IMR-90 (cell line): ENCODE measurements around the gene MICOS13. TPM values are rescaled to one million over a fixed set of nuclear protein-coding genes. Genes with fewer than 3 reads are reported as not detected.

ENCODE experiments used
- ATAC-seq: fragments of 200-7000 bp; cut with Tn5 transposase; 2 replicates; pipeline ENCODE4 v1.9.1; 2020; ENCODE audit warnings: low read depth, mild to moderate bottlenecking, moderate library complexity
- BruUV-seq: library from RNA; stranded (reverse); fragments of 400-500 nt; replicated peaks from 2 replicates; lab custom pipeline; 2021; lab: Mats Ljungman, UMichigan
- CTCF ChIA-PET: fragments of 300-600 bp; formaldehyde crosslinking; extraction: SDS; loops from one replicate; lab custom pipeline; 2021; ENCODE audit warnings: antibody characterized with exemption; lab: Yijun Ruan, JAX
- POLR2A ChIA-PET: fragments of 300-600 bp; sonication (Branson Sonifier 250); formaldehyde crosslinking; loops from one replicate; lab custom pipeline; 2022; ENCODE audit warnings: antibody characterized with exemption; ENCODE audit not compliant: unreplicated experiment; lab: Charles Lee
- DNase-seq: peaks from one replicate; pipeline ENCODE4 v3.0.0; 2013
- H2AFZ ChIP-seq: replicated peaks from 2 replicates; pipeline ENCODE3; 2013; ENCODE audit warnings: low read length, mild to moderate bottlenecking; ENCODE audit not compliant: poor library complexity
- H2AK5ac ChIP-seq: 2 replicates; pipeline ENCODE4 v1.6.1; 2013; ENCODE audit warnings: low read depth, low read length, inconsistent platforms
- H2AK9ac ChIP-seq: replicated peaks from 2 replicates; pipeline ENCODE3; 2013; ENCODE audit warnings: mild to moderate bottlenecking, low read depth, low read length, moderate library complexity; ENCODE audit not compliant: poor library complexity
- H2BK120ac ChIP-seq: 2 replicates; pipeline ENCODE4 v1.6.1; 2013; ENCODE audit warnings: low read depth, low read length, inconsistent platforms
- H2BK15ac ChIP-seq: 3 replicates; pipeline ENCODE4 v1.6.1; 2013; ENCODE audit warnings: low read depth, low read length, inconsistent platforms
- H2BK20ac ChIP-seq: 2 replicates; pipeline ENCODE4 v1.6.1; 2013; ENCODE audit warnings: low read depth, mild to moderate bottlenecking, inconsistent platforms, low read length, moderate library complexity
- H2BK5ac ChIP-seq: 2 replicates; pipeline ENCODE4 v1.6.1; 2013; ENCODE audit warnings: mild to moderate bottlenecking, low read depth, low read length, inconsistent platforms; ENCODE audit not compliant: poor library complexity, severe bottlenecking
- H3K14ac ChIP-seq: replicated peaks from 2 replicates; pipeline ENCODE4 v1.6.1; 2013; ENCODE audit warnings: low read depth, low read length, inconsistent platforms
- H3K18ac ChIP-seq: 2 replicates; pipeline ENCODE4 v1.6.1; 2013; ENCODE audit warnings: low read depth, low read length, control low read depth
- H3K23ac ChIP-seq: 2 replicates; pipeline ENCODE4 v1.6.1; 2013; ENCODE audit warnings: low read depth, low read length, inconsistent platforms
- H3K27ac ChIP-seq: 2 replicates; pipeline ENCODE4 v1.5.1; 2013; ENCODE audit warnings: mild to moderate bottlenecking, control low read depth, low read length; ENCODE audit not compliant: insufficient read depth
- H3K27me3 ChIP-seq: 2 replicates; pipeline ENCODE4 v1.6.1; 2013; ENCODE audit warnings: low read length; ENCODE audit not compliant: control insufficient read depth, insufficient read depth
- H3K36me3 ChIP-seq: 2 replicates; pipeline ENCODE4 v1.6.1; 2013; ENCODE audit warnings: low read length, mixed read lengths; ENCODE audit not compliant: control insufficient read depth, insufficient read depth
- H3K4ac ChIP-seq: 2 replicates; pipeline ENCODE4 v1.6.1; 2013; ENCODE audit warnings: low read depth, low read length, inconsistent platforms
- H3K4me1 ChIP-seq: 2 replicates; pipeline ENCODE4 v1.6.1; 2013; ENCODE audit warnings: low read length, mixed read lengths; ENCODE audit not compliant: control insufficient read depth, insufficient read depth
- H3K4me2 ChIP-seq: 2 replicates; pipeline ENCODE4 v1.6.1; 2013; ENCODE audit warnings: low read depth, mild to moderate bottlenecking, control low read depth, low read length, moderate library complexity
- H3K4me3 ChIP-seq: 2 replicates; pipeline ENCODE4 v1.5.1; 2013; ENCODE audit warnings: low read depth, mild to moderate bottlenecking, control low read depth, low read length, moderate library complexity; ENCODE audit not compliant: insufficient read depth
- H3K56ac ChIP-seq: 2 replicates; pipeline ENCODE4 v1.6.1; 2013; ENCODE audit warnings: low read length, inconsistent platforms; ENCODE audit not compliant: insufficient read depth; ENCODE audit errors: extremely low read depth
- H3K79me1 ChIP-seq, 2 experiments: 2 replicates each; pipeline ENCODE4 v1.6.1; 2013; ENCODE audit warnings: low read length in 2 of 2, inconsistent platforms in 1 of 2, low read depth in 1 of 2
- H3K9ac ChIP-seq: 2 replicates; pipeline ENCODE4 v1.6.1; 2013; ENCODE audit warnings: low read depth, low read length, control low read depth
- H3K9me1 ChIP-seq: 2 replicates; pipeline ENCODE4 v1.6.1; 2013; ENCODE audit warnings: low read length, inconsistent platforms; ENCODE audit not compliant: insufficient read depth
- H3K9me3 ChIP-seq: 2 replicates; pipeline ENCODE4 v1.6.1; 2013; ENCODE audit warnings: low read length; ENCODE audit not compliant: control insufficient read depth, insufficient read depth
- H4K20me1 ChIP-seq: 2 replicates; pipeline ENCODE4 v1.6.1; 2013; ENCODE audit warnings: low read length, inconsistent platforms; ENCODE audit not compliant: insufficient read depth
- H4K5ac ChIP-seq: 2 replicates; pipeline ENCODE4 v1.6.1; 2013; ENCODE audit warnings: mild to moderate bottlenecking, low read depth, low read length, control low read depth
- H4K8ac ChIP-seq, 2 experiments: 2 replicates each; pipeline ENCODE4 v1.6.1; 2013; ENCODE audit warnings: low read depth in 2 of 2, low read length in 2 of 2, control low read depth in 1 of 2, inconsistent platforms in 1 of 2
- H4K91ac ChIP-seq: 2 replicates; pipeline ENCODE4 v1.6.1; 2013; ENCODE audit warnings: low read depth, low read length, inconsistent platforms; ENCODE audit not compliant: insufficient read depth
- BHLHE40 ChIP-seq: fragments of 150-350 bp; IDR thresholded peaks from 2 replicates; pipeline ENCODE4 v1.6.1; 2016; ENCODE audit warnings: mild to moderate bottlenecking, low read depth, low read length
- CEBPB ChIP-seq: IDR thresholded peaks from 2 replicates; pipeline ENCODE4 v1.6.1; 2012; ENCODE audit warnings: low read depth, low read length, improper control_type of control experiment
- CHD1 ChIP-seq: IDR thresholded peaks from 2 replicates; pipeline ENCODE4 v1.6.1; 2012; ENCODE audit warnings: low read depth, low read length, improper control_type of control experiment
- CTCF ChIP-seq: conservative IDR thresholded peaks from 2 replicates; pipeline ENCODE4 v1.5.1; 2012; ENCODE audit warnings: mild to moderate bottlenecking, low read depth, low read length, improper control_type of control experiment
- FOS ChIP-seq: fragments of 150-350 bp; IDR thresholded peaks from 2 replicates; pipeline ENCODE4 v1.6.1; 2016; ENCODE audit warnings: low read depth, low read length
- MAFK ChIP-seq: IDR thresholded peaks from 2 replicates; pipeline ENCODE4 v1.6.1; 2012; ENCODE audit warnings: low read depth, low read length, improper control_type of control experiment
- MAZ ChIP-seq: IDR thresholded peaks from 2 replicates; pipeline ENCODE4 v1.6.1; 2012; ENCODE audit warnings: low read depth, mild to moderate bottlenecking, low read length, improper control_type of control experiment, moderate library complexity, borderline replicate concordance
- NFE2L2 ChIP-seq: fragments of 150-350 bp; IDR thresholded peaks from 2 replicates; pipeline ENCODE4 v1.6.1; 2016; ENCODE audit warnings: low read depth, mild to moderate bottlenecking, low read length
- POLR2A ChIP-seq: IDR thresholded peaks from 2 replicates; pipeline ENCODE4 v1.6.1; 2012; ENCODE audit warnings: mild to moderate bottlenecking, low read depth, low read length
- RAD21 ChIP-seq: IDR thresholded peaks from 2 replicates; pipeline ENCODE4 v1.6.1; 2012; ENCODE audit warnings: low read length, improper control_type of control experiment
- RCOR1 ChIP-seq: IDR thresholded peaks from 2 replicates; pipeline ENCODE4 v1.6.1; 2012; ENCODE audit warnings: mild to moderate bottlenecking, low read length, improper control_type of control experiment; ENCODE audit not compliant: insufficient replicate concordance
- SMC3 ChIP-seq: fragments of 150-350 bp; IDR thresholded peaks from 2 replicates; pipeline ENCODE4 v1.6.1; 2016; ENCODE audit warnings: low read depth, mild to moderate bottlenecking, antibody characterized with exemption, low read length, moderate library complexity
- WGBS, 2 experiments: methylation state at CpG; one replicate each; pipeline versions ENCODE4 v1.1.5 to v1.1.7; 2013; ENCODE audit warnings: missing lambda C conversion rate in 2 of 2; ENCODE audit not compliant: insufficient read length in 1 of 2; ENCODE audit errors: extremely low coverage in 2 of 2; 5-methylcytosine and 5-hydroxymethylcytosine counted together
- dilution Hi-C: fragments of 300-500 bp; cut with HindIII; formaldehyde crosslinking; loops from one replicate; pipeline ENCODE4 v1.14.3; 2018; ENCODE audit warnings: low sequenced_read_pairs; ENCODE audit not compliant: unreplicated experiment
- in situ Hi-C: fragments of 300-500 bp; cut with MboI; formaldehyde crosslinking; loops from 3 replicates; pipeline ENCODE4 v1.14.3; 2019; ENCODE audit warnings: low sequenced_read_pairs, inconsistent platforms, mixed read lengths
- intact Hi-C: fragments of 100-400 bp; cut with micrococcal nuclease; formaldehyde crosslinking; loops from 2 replicates; pipeline ENCODE4 v1.10.0; 2022
- polyA plus RNA-seq, 3 experiments: library from polyadenylated mRNA; depleted of rRNA; stranded (reverse); fragments of >200 nt; gene quantifications; 2 replicates each; pipeline ENCODE4 v1.2.3, GENCODE V29; 2012; ENCODE audit warnings: low replicate concordance in 1 of 3
- total RNA-seq: library from RNA; depleted of rRNA; stranded (reverse); fragments of >200 nt; gene quantifications from 2 replicates; pipeline ENCODE4 v1.2.3, GENCODE V29; 2012

The MICOS13 gene
- total and polyA plus RNA-seq, 2 of the 4 experiments (the other 2 are of a cell fraction) = 14.5 to 48.9 TPM

GRCh38 chr19:5694956-5695648, 14.8 kb upstream of the MICOS13 start:
- Histone ChIP-seq H2BK120ac (no peak overlapping the region), H2BK15ac (no peak overlapping the region), H3K23ac (no peak overlapping the region), H3K9me3 (no peaks in the 10 kb centered on the region), H3K18ac (no peak overlapping the region), H3K4ac (no peak overlapping the region), H3K36me3 (peaks cover 78% of the 10 kb centered on the region), H3K9me1 (peaks cover 4% of the 10 kb centered on the region; the same call in 1 of the 2 replicates), H3K9ac (no peak overlapping the region), H3K4me1 (peaks cover 2% of the 10 kb centered on the region; the same call in 1 of the 2 replicates), H4K91ac (no peak overlapping the region), H3K27me3 (no peaks in the 10 kb centered on the region), H3K14ac (no peak overlapping the region), H2AFZ (no peak overlapping the region), H2AK5ac (no peak overlapping the region), H3K4me2 (no peak overlapping the region), H2BK20ac (no peak overlapping the region), H3K27ac (no peak overlapping the region), H4K20me1 (peaks cover 85% of the 10 kb centered on the region), H4K8ac (no peak overlapping the region), H4K5ac (no peak overlapping the region), H2BK5ac (no peak overlapping the region), H3K56ac (no peak overlapping the region), H3K79me1 (peaks cover 4 to 74% of the 10 kb centered on the region in 2 experiments; a peak in 3 of 4 replicates), H3K4me3 (no peak overlapping the region), H2AK9ac (no peak overlapping the region)
- POLR2A ChIA-PET = no interaction called here
- DNase-seq (no peak), ATAC-seq (no peak)
- no TSS peak for BruUV-seq
- in situ Hi-C loops (no loop called here), intact Hi-C loops (no loop called here), dilution Hi-C loops (no loop called here)
- 78% methylated on average over 2 of the region's 8 CpGs; no CpG with 5 or more reads in 1 of the 2 experiments for whole genome bisulfite sequencing, 2 experiments
- CTCF ChIA-PET = no interaction called here
- TF ChIP-seq MAZ (no peak), POLR2A (no peak), NFE2L2 (no peak), BHLHE40 (no peak), FOS (no peak), MAFK (no peak), RAD21 (no peak), RCOR1 (no peak), SMC3 (no peak), CHD1 (no peak), CEBPB (no peak), CTCF (no peak)
